ENCODE measurements around the gene RGS3.

RGS3 gene

GRCh38 chr9:113449376-113449775, 14.2 kb upstream of the RGS3 start:
- H3K9me3 ChIP-seq (ENCODE audit: control insufficient read depth, insufficient read depth, low read depth, low read length) = no peaks in the 10 kb centered on the region
- ChIA-PET POLR2A (no interaction called here), CTCF (interaction anchor here (3.1 to 7.0 kb wide), 3 partner anchors 141 to 208 kb away, joined by 17 to 201 read pairs (median 24); no protein-coding TSS in a partner anchor)
- no peak overlapping the region for H3K4me3 ChIP-seq (ENCODE audit: low read depth, low read length)
- H3K27ac ChIP-seq (ENCODE audit: extremely low read depth, low read depth, low read length) = no peak overlapping the region
- no peak for TF ChIP-seq SP7 (tag by site-specific recombination; IDR thresholded peaks at IDR 0.05)
- TF ChIP-seq ZNF510 (tag by site-specific recombination; IDR thresholded peaks at IDR 0.05; ENCODE audit: insufficient replicate concordance) = no peak
- H3K36me3 ChIP-seq (ENCODE audit: control insufficient read depth in 2 of 2, insufficient read depth in 1 of 2, low read length in 2 of 2) = no peaks in the 10 kb centered on the region
- no peaks in the 10 kb centered on the region for H3K4me1 ChIP-seq (ENCODE audit: control insufficient read depth, insufficient read depth, low read length)

- H3K9me3 ChIP-seq (ENCODE audit: control insufficient read depth, insufficient read depth, low read depth, low read length) = no peaks in the 10 kb centered on the region
- CTCF ChIA-PET = interaction anchor here (2.9 to 3.1 kb wide), 3 partner anchors 139 to 206 kb away, joined by 15 to 24 read pairs (median 17); no protein-coding TSS in a partner anchor
- H3K36me3 ChIP-seq (ENCODE audit: control insufficient read depth in 2 of 2, insufficient read depth in 1 of 2, low read length in 2 of 2) = no peaks in the 10 kb centered on the region
- POLR2A ChIA-PET = interaction anchor here (1.1 to 1.4 kb wide), 2 partner anchors 42 to 177 kb away, joined by 3 read pairs; partner anchors contain the start of genes C9orf43, CDC26 and POLE3
- H3K4me1 ChIP-seq (ENCODE audit: control insufficient read depth, insufficient read depth, low read length) = peaks cover 3% of the 10 kb centered on the region; the same call in 1 of the 2 replicates
- no peak overlapping the region for H3K4me3 ChIP-seq (ENCODE audit: low read depth, low read length)
- no peak overlapping the region for H3K27ac ChIP-seq (ENCODE audit: extremely low read depth, low read depth, low read length)
- no peak for TF ChIP-seq ZFP41 (tag by site-specific recombination; IDR thresholded peaks at IDR 0.05; ENCODE audit: borderline replicate concordance)
- TF ChIP-seq ZNF335 (tag by site-specific recombination; conservative IDR thresholded peaks at IDR 0.05) = no peak
These were observed 11.4 kb upstream of the RGS3 start for GRCh38 chr9:113452113-113452605.

- ChIA-PET POLR2A (interaction anchor here (1.2 kb wide), 1 partner anchor 45 kb away, joined by 5 read pairs; the partner anchor contains the start of genes C9orf43 and POLE3), CTCF (interaction anchor here (0.5 to 2.9 kb wide), 15 partner anchors 8 to 1357 kb away, joined by 3 to 20 read pairs (median 4); no protein-coding TSS in a partner anchor)
- TF ChIP-seq ZNF335 (tag by site-specific recombination; conservative IDR thresholded peaks at IDR 0.05) (peak; percentile 57), KLF16 (tag by site-specific recombination; IDR thresholded peaks at IDR 0.05) (no peak), ZNF148 (tag by site-specific recombination; IDR thresholded peaks at IDR 0.05; ENCODE audit: borderline replicate concordance) (no peak), MZF1 (tag by site-specific recombination; IDR thresholded peaks at IDR 0.05; ENCODE audit: borderline replicate concordance) (no peak), PRDM10 (tag by site-specific recombination; IDR thresholded peaks at IDR 0.05) (peak; percentile 70), ZNF10 (tag by site-specific recombination; IDR thresholded peaks at IDR 0.05) (no peak), ZNF404 (tag by site-specific recombination; IDR thresholded peaks at IDR 0.05) (no peak), ZNF664 (tag by site-specific recombination; IDR thresholded peaks at IDR 0.05) (no peak), ZNF280D (tag by site-specific recombination; IDR thresholded peaks at IDR 0.05) (no peak), MEIS1 (CRISPR knock-in tag; IDR thresholded peaks at IDR 0.05; ENCODE audit: borderline replicate concordance) (no peak)
These were observed 8.4 kb upstream of the RGS3 start for GRCh38 chr9:113454914-113455761.

More at GRCh38 chr9:113454914-113455761, 8.4 kb upstream of the RGS3 start:
- Histone ChIP-seq H3K9me3 (ENCODE audit: control insufficient read depth, insufficient read depth, low read depth, low read length) (no peaks in the 10 kb centered on the region), H3K36me3 (ENCODE audit: control insufficient read depth in 2 of 2, insufficient read depth in 1 of 2, low read length in 2 of 2) (no peaks in the 10 kb centered on the region), H3K4me1 (ENCODE audit: control insufficient read depth, insufficient read depth, low read length) (peaks cover 3% of the 10 kb centered on the region; the same call in 1 of the 2 replicates), H3K4me3 (ENCODE audit: low read depth, low read length) (no peak overlapping the region), H3K27ac (ENCODE audit: extremely low read depth, low read depth, low read length) (no peak overlapping the region)

Data from HEK293 (cell line).